Measurements from ENCODE around the gene ZC3H18.

The ZC3H18 gene

GRCh38 chr16:88678224-88678979 is 108.2 kb downstream of the ZC3H18 start:
- no peak for DNase-seq (ENCODE audit: low spot score)

- DNase-seq (ENCODE audit: low spot score): no peak
These were observed 110.4 kb downstream of the ZC3H18 start for GRCh38 chr16:88680554-88681083.

- no peak for DNase-seq (ENCODE audit: low spot score)
These were observed 111.0 kb downstream of the ZC3H18 start for GRCh38 chr16:88681084-88681680.
